Head of caudate nucleus (tissue), 42 donors: ENCODE data around the gene STARD3.

Source experiments
- DNase-seq, 42 donors: peaks; one replicate each; pipeline versions ENCODE4 v3.0.0 to v3.0.0-alpha.2; 2020 to 2021; ENCODE audit warnings: mixed read lengths in 7 of 42
- intact Hi-C: fragments of 100-400 bp; cut with DNase I; formaldehyde crosslinking; loops from one replicate; pipeline ENCODE4 v1.15.0; 2022

STARD3 gene

GRCh38 chr17:39650121-39650579, 13.2 kb downstream of the STARD3 start:
- intact Hi-C loops: no loop called here
- DNase-seq: no peak

GRCh38 chr17:39651923-39652586, 15.1 kb downstream of the STARD3 start:
- DNase-seq: no peak
- intact Hi-C loops: no loop called here

- DNase-seq: peak in 36 of 42 donors; percentile 33 to 88 (median 72)
These were observed 15.8 kb downstream of the STARD3 start for GRCh38 chr17:39652587-39653315.

GRCh38 chr17:39653316-39653661, 16.3 kb downstream of the STARD3 start:
- no peak for DNase-seq
- intact Hi-C loops: no loop called here

More at GRCh38 chr17:39652587-39653315, 15.8 kb downstream of the STARD3 start:
- intact Hi-C loops: no loop called here

- DNase-seq: peak in 40 of 42 donors; percentile 61 to 91 (median 80)
These were observed 16.9 kb downstream of the STARD3 start for GRCh38 chr17:39653662-39654331.

GRCh38 chr17:39655105-39655504, 18.2 kb downstream of the STARD3 start:
- intact Hi-C loops: no loop called here
- DNase-seq: no peak

More at GRCh38 chr17:39653662-39654331, 16.9 kb downstream of the STARD3 start:
- intact Hi-C loops: no loop called here

- intact Hi-C loops: no loop called here
- no peak for DNase-seq
These were observed 21.4 kb downstream of the STARD3 start for GRCh38 chr17:39658346-39658745.

- intact Hi-C loops: no loop called here
- peak in 25 of 42 donors; percentile 47 to 90 (median 64) for DNase-seq
These were observed 21.8 kb downstream of the STARD3 start for GRCh38 chr17:39658760-39659159.

- intact Hi-C loops: no loop called here
- DNase-seq: no peak
These were observed 22.5 kb downstream of the STARD3 start for GRCh38 chr17:39659279-39660010.

- intact Hi-C loops: no loop called here
These were observed 23.0 kb downstream of the STARD3 start for GRCh38 chr17:39660011-39660360.

GRCh38 chr17:39660397-39661385, 23.7 kb downstream of the STARD3 start:
- intact Hi-C loops: no loop called here

More at GRCh38 chr17:39660011-39660360, 23.0 kb downstream of the STARD3 start:
- peak in 29 of 42 donors; percentile 48 to 90 (median 66) for DNase-seq

GRCh38 chr17:39661744-39662541, 25.0 kb downstream of the STARD3 start:
- DNase-seq: no peak
- intact Hi-C loops: no loop called here

More at GRCh38 chr17:39660397-39661385, 23.7 kb downstream of the STARD3 start:
- no peak for DNase-seq

GRCh38 chr17:39662551-39663339, 25.8 kb downstream of the STARD3 start:
- DNase-seq: no peak
- intact Hi-C loops: no loop called here

GRCh38 chr17:39663340-39663687, 26.4 kb downstream of the STARD3 start:
- intact Hi-C loops: no loop called here
- no peak for DNase-seq

GRCh38 chr17:39663688-39664580, 27.0 kb downstream of the STARD3 start:
- no peak for DNase-seq
- intact Hi-C loops: no loop called here
